ENCODE measurements around the gene IFT81. TPM values are rescaled to one million over a fixed set of nuclear protein-coding genes. Genes with fewer than 3 reads are reported as not detected.

Gene IFT81
- total RNA-seq, 1 donor from 2014 or later: 25.5 TPM

- Mint-ChIP-seq H3K4me3 (no peak overlapping the region), H3K27ac (no peak overlapping the region), H3K4me1 (no peaks in the 10 kb centered on the region), H3K27me3 (ENCODE audit: low read depth) (peaks cover 34% of the 10 kb centered on the region), H3K9me3 (no peaks in the 10 kb centered on the region), H3K36me3 (no peaks in the 10 kb centered on the region)
- no peak for TF ChIP-seq CTCF (IDR thresholded peaks at IDR 0.05; ENCODE audit: unreplicated experiment)
- DNase-seq (ENCODE audit: low spot score in 2 of 2, unreplicated experiment in 2 of 2): no peak
These were observed 30.4 kb upstream of the IFT81 start for GRCh38 chr12:110093631-110094311.

GRCh38 chr12:110100315-110100970, 23.7 kb upstream of the IFT81 start:
- DNase-seq (ENCODE audit: low spot score in 2 of 2, unreplicated experiment in 2 of 2): peak; percentile 39 to 74
- no peaks in the 10 kb centered on the region for H3K36me3 Mint-ChIP-seq
- no peaks in the 10 kb centered on the region for H3K27me3 Mint-ChIP-seq (ENCODE audit: low read depth)
- H3K27ac Mint-ChIP-seq: no peak overlapping the region
- H3K4me3 Mint-ChIP-seq: no peak overlapping the region
- H3K4me1 Mint-ChIP-seq: peaks cover 4% of the 10 kb centered on the region
- TF ChIP-seq CTCF (IDR thresholded peaks at IDR 0.05; ENCODE audit: unreplicated experiment): peak; percentile 93
- no peaks in the 10 kb centered on the region for H3K9me3 Mint-ChIP-seq

GRCh38 chr12:110102255-110102654, 21.9 kb upstream of the IFT81 start:
- Mint-ChIP-seq H3K4me3 (no peak overlapping the region), H3K27ac (no peak overlapping the region), H3K4me1 (peaks cover 14% of the 10 kb centered on the region), H3K36me3 (no peaks in the 10 kb centered on the region), H3K27me3 (ENCODE audit: low read depth) (no peaks in the 10 kb centered on the region), H3K9me3 (no peaks in the 10 kb centered on the region)
- peak; percentile 34 for TF ChIP-seq CTCF (IDR thresholded peaks at IDR 0.05; ENCODE audit: unreplicated experiment)
- DNase-seq (ENCODE audit: low spot score in 2 of 2, unreplicated experiment in 2 of 2): no peak

- H3K27me3 Mint-ChIP-seq (ENCODE audit: low read depth): no peaks in the 10 kb centered on the region
- H3K4me3 Mint-ChIP-seq: no peak overlapping the region
- no peaks in the 10 kb centered on the region for H3K36me3 Mint-ChIP-seq
- DNase-seq (ENCODE audit: low spot score in 2 of 2, unreplicated experiment in 2 of 2): no peak
- peak overlapping the region; percentile 76 for H3K27ac Mint-ChIP-seq
- no peaks in the 10 kb centered on the region for H3K9me3 Mint-ChIP-seq
- TF ChIP-seq CTCF (IDR thresholded peaks at IDR 0.05; ENCODE audit: unreplicated experiment): no peak
- peaks cover 33% of the 10 kb centered on the region for H3K4me1 Mint-ChIP-seq
These were observed 19.7 kb upstream of the IFT81 start for GRCh38 chr12:110104188-110105094.

GRCh38 chr12:110105159-110105558, 19.0 kb upstream of the IFT81 start:
- H3K4me1 Mint-ChIP-seq: peaks cover 36% of the 10 kb centered on the region
- peak overlapping the region; percentile 76 for H3K27ac Mint-ChIP-seq
- H3K4me3 Mint-ChIP-seq: no peak overlapping the region
- H3K36me3 Mint-ChIP-seq: no peaks in the 10 kb centered on the region
- DNase-seq (ENCODE audit: low spot score in 2 of 2, unreplicated experiment in 2 of 2): no peak
- H3K27me3 Mint-ChIP-seq (ENCODE audit: low read depth): no peaks in the 10 kb centered on the region
- no peaks in the 10 kb centered on the region for H3K9me3 Mint-ChIP-seq
- no peak for TF ChIP-seq CTCF (IDR thresholded peaks at IDR 0.05; ENCODE audit: unreplicated experiment)
